Stimulated activated CD4-positive, alpha-beta T cell treated with anti-CD3 and anti-CD28 coated beads, Interleukin-1b, Interleukin-23, amount 100 ng/mL, for 1 hour (primary cell): Measurements from ENCODE around the gene KLHDC4.
"Not testable (repeated sequence)": the region's sequence is repeated elsewhere in the genome, so short reads cannot be mapped to it uniquely, and the experiment has no call there.

ENCODE experiments used
- DNase-seq, 2 donors: peaks; one replicate each; pipeline ENCODE4 v3.0.0-alpha.2; 2020; ENCODE audit warnings: low read depth in 2 of 2

KLHDC4 gene

DNA sequence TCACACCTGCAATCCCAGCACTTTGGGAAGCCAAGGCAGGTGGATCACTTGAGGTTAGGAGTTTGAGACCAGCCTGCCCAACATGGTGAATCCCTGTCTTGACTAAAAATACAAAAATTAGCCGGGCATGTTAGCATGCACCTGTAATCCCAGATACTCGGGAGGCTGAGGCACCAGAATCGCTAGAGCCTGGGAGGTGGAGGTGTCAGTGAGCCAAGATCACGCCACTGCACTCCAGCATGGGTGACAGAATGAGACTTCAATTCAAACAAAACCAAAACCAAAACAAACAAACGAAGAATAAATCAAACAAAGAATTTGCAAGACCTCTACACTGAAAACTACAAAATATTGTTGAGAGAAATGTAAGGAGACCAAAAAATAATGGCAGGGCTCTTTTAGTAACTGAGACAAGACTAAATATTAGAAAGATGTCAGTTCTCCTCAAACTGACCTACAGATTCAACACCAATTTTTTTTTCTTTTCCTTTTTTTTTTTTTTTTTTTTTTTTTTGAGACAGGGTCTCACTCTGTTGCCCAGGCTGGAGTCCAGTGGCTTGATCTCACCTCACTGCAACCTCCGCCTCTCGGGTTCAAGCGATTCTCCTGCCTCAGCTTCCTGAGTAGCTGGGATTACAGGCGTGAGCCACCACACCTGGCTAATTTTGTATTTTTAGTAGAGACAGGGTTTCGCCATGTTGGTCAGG is 23.1 kb upstream of the KLHDC4 start:
- DNase-seq = not testable (repeated sequence)

GRCh38 chr16:87787451-87788091 is 21.8 kb upstream of the KLHDC4 start:
- DNase-seq = not testable (repeated sequence)

DNA sequence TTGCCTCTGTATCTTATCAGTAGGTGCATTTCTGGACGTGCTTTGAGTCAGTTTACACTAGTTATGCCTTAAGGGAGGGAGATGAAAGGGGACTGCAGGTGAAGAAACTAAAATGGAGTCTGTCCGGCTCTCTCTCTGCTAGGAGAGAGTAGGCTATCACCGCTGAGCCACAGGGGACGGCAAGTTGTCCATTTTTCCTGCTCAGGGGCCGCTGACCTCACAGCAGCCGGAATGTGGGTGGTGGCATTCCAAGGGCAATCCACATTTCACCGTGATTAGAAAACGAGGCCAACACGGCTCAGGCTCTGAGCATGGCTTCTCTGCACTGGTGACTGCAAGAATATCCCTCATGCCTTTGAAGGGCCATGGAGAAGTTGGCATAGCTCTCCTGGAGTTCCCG is 19.0 kb upstream of the KLHDC4 start:
- DNase-seq = no peak

GRCh38 chr16:87782033-87782432 is 16.2 kb upstream of the KLHDC4 start:
- no peak for DNase-seq

GRCh38 chr16:87780385-87780989 is 14.7 kb upstream of the KLHDC4 start:
- no peak for DNase-seq

GRCh38 chr16:87778830-87779579 is 13.2 kb upstream of the KLHDC4 start:
- DNase-seq = peak; percentile 79 to 92

DNA sequence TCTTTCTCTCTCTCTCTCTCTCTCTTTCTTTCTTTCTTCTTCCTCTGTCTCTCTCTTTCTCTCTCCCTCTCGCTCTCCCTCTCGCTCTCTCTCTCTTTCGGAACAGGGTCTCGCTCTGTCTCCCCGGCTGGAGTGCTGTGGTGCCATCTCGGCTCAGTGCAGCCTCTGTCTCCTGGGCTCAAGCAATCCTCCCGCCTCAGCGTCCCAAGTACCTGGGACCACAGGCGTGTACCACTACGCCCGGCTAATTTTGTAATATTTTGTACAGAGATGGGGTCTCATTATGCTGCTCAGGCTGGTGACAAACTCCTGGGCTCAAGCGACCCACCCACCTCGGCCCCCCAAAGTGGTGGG is 12.7 kb upstream of the KLHDC4 start:
- no peak for DNase-seq

DNA sequence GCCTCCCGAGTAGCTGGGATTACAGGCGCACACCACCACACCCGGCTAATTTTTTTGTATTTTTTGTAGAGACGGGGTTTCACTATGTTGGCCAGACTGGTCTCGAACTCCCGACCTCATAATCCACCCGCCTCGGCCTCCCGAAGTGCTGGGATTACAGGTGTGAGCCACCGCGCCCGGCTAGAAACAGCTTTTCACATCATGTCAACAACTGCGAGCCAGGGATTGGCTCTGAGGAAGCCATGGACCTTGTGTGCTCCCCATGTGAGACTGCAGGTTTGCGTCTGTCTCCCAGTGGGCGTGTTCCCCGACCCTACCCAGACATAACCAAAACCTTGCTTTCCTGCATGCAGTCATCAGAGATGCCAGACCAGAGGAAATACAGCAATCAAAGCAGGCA is 8.1 kb upstream of the KLHDC4 start:
- not testable (repeated sequence) for DNase-seq

GRCh38 chr16:87767456-87767855 is 1.7 kb upstream of the KLHDC4 start:
- not testable (repeated sequence) for DNase-seq

GRCh38 chr16:87766485-87766797 is 655 bp upstream of the KLHDC4 start:
- DNase-seq = no peak

GRCh38 chr16:87765473-87765775 is 362 bp downstream of the KLHDC4 start:
- DNase-seq = no peak

- no peak for DNase-seq
Observed at GRCh38 chr16:87764600-87765472, 950 bp downstream of the KLHDC4 start.

GRCh38 chr16:87762620-87763019 is 3.2 kb downstream of the KLHDC4 start:
- DNase-seq = no peak

DNA sequence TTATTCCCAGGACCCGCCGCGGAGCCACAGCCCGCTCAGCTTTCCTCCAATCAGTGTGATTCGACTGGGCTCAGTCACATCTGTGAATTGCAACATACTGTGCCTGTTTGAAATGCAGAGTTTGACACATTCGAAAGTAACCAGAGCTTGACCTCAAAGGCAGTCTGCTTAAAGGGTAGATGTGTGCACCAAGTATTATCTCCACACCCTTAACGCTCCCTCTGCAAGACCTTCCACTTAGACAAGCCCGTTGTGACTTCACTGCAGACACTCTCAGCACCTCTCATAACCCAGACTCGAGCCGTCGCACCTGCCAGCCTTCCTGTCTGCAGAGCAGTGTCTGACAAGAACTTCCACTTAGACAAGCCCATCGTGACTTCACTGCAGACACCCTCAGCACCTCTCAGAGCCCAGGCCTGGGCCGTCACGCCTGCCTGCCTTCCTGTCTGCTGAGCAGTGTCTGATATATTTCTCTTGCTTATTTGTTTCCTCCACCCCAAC is 3.7 kb downstream of the KLHDC4 start:
- DNase-seq = no peak

DNA sequence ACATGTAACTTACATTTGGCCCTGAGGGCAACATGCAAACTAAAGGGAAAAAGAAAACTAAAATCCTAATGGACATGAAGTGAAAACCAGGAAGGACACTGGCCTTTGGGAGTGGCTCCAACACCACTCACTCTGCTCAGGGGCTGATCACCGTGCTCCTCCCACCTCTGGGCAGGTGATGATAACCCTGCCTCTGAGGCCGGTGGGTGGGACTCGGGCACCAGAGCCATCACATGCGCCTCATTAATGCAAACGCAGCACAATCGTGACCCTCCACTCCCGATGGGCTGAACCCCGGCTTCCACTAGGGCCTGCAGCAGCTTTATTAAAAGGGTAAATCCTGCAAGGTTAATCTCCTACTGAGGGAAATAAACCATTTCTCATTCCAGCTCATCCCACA is 4.7 kb downstream of the KLHDC4 start:
- no peak for DNase-seq

- no peak for DNase-seq
Observed at GRCh38 chr16:87757841-87758426, 7.9 kb downstream of the KLHDC4 start.

DNA sequence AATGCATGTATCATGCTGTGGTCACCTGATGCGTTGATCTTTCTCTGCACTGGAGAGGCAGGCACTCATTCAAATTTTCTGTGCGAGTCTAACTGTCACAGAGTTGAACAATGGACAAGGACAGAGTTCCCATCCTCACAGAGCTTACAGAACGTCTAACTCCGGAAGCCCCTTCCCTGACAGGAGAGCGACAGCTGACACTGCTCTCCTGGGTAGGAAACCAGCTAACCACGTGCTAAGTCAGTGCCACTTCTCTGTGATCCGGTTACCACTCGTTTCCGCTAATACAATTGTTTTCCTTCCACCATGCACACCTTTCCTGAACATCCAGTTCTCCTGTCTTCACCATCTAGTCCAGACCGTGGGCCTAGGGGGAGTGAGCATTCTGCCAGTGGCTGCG is 11.3 kb downstream of the KLHDC4 start:
- no peak for DNase-seq

- DNase-seq = no peak
Observed at GRCh38 chr16:87747626-87748414, 18.0 kb downstream of the KLHDC4 start.

DNA sequence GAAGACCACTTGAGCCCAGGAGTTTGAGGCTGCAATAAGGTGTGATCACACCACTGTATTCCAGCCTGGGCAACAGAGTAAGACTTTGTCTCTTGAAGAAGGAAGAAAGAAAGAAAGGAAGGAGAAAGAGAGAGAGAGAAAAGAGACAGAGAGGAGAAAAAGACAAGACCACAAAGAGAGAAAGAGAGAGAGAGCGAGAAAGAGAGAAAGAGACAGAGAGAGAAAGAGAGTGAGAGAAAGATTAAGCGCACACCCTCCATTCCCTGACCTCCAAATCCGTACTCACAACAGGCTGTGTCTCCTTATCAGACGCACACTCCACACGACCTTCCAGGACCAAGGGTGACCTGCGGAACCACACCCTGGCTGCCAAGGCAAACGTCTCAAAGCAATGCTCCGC is 19.6 kb downstream of the KLHDC4 start:
- DNase-seq = no peak

DNA sequence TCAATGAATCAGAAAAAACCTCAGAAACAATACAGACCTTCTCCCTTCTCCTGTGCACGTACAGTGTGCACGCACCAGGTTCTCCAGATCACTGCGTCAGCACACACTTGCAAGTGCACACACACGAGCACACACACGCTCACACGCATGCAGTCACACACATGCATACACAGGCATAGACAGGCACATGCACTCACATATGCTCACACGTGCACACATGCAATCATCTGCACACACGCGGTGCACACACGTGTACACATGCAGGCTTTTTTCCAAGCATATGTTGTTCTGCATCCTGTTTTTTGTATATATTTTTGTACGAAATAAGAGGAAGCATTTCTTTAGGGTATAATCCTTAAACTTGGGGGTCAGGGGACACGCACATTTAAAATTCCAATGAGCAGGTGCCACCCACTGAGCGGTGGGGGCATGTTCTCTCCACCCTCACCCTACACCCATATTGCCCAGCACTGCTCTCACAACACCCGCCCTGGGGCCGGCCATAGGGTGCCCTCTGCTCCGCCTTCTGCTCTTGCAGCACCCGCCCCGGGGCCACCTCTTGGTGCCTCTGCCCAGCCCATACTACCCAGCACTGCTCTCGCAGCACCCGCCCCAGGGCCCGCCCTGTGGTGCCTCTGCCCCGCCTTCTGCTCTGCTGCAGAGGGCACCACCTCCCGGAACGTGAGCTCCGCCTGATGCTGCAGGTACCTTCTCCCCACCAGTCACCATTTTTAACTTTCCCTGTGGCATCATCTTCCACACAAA is 20.9 kb downstream of the KLHDC4 start:
- no peak for DNase-seq
